Activated naive CD8-positive, alpha-beta T cell treated with anti-CD3 and anti-CD28 coated beads, Interleukin-2, amount 50 U/mL, for 16 hours (primary cell): Measurements from ENCODE around the gene OGFR.

ENCODE experiments used
- DNase-seq: peaks from one replicate; pipeline ENCODE4 v3.0.0-alpha.2; 2020; ENCODE audit warnings: low read depth, low spot score

Gene OGFR

DNA sequence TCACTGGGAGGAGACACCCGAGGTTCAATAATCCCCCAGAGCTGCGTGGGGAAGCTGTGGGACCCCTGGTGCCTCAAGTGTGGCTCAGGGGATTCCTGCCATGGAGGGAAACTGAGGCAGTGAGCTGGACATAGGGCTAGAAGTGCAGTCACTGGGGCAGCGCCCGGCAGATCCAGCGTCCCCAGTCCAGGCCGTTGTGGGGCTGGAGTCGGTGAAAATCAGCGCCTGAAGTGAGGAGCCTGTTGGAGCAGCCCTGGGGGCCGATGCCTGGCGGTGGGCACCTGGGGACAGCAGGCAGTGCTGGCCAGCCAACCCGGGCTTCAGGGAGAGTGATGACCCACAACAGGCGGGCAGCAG lies 10.1 kb downstream of the OGFR start:
- DNase-seq, result no peak

DNA sequence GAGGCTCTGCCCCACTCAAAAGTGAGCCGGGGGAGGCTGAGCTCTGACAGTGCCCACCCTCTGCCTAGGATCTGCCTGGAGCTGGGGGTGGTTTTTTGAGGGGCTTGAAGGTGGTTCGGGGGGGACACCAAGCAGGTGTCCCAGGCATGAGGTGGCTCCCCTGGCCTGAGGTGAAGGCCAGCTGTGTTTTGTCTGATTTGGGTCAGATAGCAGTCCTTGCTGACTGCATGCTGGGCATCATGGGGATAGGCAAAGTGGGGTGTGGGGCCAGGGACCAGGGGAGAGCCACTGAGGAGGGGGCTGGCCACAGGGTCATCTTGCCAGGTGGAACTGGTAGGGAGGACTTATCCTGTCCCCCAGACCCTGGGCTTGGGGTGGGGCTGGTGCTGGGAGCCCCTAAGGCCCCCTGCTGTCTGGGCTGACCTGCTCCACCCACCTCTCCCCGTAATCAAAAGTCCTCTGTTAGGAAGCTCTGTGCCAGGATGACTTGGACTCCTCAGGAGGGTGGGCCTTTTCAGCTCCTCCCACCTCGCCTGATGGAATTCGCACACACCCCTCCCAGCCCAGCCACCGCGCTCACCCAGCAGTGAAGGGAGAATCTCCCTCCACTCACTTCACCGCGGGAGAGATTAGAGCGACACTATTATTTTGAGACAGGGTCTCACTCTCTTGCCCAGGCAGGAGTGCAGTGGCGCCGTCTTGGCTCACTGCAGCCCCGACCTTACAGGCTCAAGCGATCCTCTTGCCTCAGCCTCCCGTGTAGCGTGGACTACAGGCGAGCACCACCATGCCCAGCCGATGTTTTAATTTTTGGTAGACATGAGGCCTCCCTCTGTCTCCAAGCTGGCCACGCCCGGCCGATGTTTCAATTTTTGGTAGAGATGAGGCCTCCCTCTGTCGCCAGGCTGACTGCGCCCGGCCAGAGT lies 10.7 kb downstream of the OGFR start:
- DNase-seq, result no peak

DNA sequence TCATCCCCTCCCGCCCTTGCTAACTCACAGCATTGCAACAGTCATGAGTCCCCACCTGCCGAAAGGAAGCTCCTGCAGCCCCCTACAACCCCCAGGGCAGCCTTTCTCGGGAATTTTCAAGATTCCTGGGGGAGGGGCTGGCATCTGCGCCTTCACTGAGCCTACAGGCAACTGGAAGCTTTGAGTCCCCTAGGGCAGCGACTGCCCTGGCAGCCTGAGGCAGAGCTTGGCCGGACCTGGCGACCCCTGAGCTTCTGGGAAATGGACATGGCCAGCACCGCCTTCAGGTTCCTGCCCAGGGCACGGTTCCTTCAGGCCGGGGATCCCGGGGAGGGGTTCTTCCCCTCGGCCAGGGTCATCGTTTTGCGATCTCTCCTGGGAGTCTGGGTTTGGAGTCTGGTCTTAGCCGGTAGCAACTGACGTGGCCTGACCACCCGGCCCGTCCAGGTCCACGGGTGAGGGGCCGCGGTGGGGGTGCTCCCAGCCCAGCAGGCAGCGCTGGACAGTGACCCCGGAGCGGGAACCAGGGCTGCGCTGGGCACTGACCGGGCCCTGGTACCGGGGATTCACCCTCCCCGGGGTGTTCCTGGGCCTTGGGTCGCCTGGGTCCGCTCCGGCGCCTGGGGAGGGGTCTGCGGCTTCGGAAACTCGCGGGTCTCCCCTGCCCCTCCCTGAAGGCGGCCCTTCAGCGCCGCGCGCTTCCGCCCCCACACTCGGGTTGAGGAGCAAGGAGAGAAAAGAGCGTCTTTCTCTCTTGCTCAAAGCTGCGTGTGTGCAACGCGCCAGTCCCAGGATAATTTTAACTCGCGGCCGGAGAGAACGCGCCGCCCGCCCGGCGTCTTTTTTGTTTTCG lies 11.6 kb downstream of the OGFR start:
- DNase-seq, result no peak

DNA sequence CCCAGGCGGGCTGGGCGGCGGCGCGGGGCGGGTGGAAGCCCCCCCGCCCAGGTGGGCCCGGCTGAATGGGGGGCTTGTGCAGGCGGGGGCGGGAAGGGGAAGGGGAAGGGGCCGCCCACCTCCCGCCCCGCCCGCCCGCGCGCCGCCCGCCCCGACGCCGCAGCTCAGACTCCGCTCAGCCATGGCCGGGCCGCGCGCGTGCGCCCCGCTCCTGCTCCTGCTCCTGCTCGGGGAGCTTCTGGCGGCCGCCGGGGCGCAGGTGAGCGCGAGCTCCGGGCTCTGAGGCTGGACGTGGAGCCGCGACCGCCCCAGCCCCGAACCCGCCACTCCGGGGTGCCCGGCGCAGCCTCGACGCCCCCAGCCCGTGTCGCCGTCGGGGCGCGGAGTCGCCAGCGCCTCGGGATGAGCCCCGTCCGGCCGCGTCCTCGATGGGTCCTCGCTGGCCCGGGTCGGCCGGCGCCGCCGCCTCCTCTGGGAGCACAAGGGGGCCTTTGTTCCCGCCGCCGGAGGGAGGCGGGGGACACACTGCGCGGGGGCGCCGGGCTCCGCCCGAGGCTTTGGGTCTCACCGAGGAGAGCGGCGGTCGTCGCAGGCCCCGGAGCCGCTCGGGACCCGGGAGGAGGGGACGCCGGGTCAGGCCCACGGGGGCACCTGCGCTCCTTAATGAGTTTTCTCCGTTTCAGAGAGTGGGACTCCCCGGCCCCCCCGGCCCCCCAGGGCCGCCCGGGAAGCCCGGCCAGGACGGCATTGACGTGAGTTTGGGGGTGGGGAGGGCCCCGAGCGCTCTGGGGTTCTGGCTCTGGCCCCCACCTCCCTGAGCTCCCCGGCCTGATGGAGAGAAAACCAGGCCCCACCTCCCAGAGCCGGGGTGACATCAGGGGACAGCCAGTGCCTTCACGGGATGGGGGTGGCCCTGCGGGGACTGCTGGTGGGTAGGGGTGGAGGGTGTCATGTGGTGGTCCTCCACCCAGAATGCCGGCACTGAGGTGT lies 12.5 kb downstream of the OGFR start, which contains the start of gene COL9A3:
Gene COL9A3 (plus strand): TSS at position 167 of the 990 bp plus-strand sequence. CDS start 15 bp downstream, at position 182.
- no peak for DNase-seq

DNA sequence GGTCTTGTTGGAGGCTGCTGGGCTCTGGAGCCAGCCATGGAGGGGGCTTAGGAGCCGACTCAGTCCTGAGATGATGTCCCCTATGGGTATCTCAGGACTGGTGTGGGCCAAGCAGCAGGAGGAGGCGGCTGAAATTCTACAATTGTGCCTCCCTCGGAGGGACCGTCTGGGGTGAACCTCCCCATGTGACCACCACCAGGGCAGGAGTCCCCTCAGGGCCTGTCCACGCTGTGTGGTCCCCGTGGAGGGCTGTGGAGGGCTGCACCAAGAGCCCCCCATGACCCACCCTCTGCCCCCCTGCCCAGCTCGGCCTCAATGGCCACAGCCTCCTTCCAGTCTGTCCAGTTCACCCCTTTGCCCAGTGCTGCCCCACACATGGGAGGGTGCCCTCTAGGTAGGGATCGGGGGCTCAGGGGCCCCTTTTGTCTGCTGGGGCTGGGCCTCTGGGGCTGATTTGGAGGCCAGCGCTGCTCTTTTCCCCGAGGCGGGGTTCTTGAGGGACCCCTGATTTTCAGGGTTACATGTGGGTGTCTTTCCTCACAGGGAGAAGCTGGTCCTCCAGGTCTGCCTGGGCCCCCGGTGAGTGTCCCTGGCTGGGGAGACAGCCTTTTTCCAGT lies 13.4 kb downstream of the OGFR start:
- DNase-seq, result no peak

DNA sequence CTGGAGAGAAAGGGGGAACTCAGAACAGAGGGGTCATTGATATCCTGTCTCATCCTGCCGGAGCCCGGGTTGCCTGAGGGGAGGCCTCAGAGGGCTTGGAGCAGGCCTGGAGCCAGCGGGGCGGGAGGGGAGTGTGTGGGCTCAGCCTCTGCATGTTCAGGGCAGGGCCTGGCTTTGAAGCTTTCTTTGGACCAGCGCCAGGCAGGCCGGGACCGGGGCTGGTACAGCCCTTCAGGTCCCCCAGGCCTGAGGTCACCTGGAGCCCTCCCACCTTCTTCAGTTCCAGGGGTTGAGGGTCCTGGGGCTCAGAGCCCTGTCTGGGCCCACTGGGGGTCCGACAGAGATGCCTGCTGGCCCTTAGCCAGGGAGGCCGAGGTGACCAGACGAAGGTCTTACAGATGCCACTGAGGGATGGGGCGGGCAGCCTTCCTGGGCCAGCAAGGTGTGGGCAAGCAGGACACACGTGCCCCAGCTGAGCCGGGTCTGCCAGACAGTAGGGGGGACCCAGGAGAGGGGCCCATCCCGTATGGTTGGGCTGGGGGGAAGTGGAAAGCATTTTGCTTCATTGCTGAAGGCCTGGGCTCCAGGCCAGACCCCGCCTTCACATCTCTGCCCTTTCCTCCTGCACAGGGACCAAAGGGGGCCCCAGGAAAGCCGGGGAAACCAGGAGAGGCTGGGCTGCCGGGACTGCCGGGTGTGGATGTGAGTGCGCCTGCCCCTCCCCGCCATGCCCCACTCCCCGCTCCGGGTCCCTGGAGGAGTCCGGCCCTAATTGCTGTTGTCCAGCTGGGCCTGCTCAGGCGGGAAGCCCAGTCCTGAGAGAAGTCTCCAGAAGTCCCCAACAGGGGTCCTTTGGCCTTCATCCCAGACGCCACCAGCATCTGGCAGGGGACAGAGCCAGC lies 14.2 kb downstream of the OGFR start:
- DNase-seq, result no peak

DNA sequence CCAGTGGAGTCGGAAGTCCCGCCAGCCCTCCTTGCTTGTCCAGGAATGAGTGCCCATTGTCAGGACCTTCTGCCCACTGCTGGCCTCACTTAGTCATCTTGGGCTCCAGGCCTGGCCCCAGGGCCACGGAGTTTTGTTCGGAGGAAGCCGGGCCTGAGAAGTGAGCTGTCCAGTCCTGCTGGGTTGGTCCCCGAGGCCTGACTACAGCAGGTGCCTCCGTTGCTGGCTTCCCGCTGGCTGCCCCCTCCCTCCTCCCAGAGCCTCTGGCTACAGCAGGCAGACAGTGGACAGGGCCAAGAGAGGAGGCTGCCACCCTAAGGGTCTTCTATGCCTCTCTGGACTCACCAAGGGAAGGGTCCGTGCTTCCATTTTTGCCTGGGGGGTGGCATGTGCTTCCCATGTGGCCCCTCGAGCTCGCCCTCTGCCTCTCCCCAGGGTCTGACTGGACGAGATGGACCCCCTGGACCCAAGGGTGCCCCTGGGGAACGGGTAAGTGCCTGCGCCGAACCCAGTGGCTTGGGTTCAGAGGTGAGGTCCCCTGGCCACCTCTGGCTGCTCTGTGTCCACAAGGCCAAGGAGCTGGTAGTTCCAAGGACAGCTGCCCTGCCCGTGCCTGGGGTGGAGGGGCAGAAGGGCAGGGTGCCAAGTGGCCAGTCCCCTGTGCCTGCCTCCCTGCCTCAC lies 15.0 kb downstream of the OGFR start:
- no peak for DNase-seq

DNA sequence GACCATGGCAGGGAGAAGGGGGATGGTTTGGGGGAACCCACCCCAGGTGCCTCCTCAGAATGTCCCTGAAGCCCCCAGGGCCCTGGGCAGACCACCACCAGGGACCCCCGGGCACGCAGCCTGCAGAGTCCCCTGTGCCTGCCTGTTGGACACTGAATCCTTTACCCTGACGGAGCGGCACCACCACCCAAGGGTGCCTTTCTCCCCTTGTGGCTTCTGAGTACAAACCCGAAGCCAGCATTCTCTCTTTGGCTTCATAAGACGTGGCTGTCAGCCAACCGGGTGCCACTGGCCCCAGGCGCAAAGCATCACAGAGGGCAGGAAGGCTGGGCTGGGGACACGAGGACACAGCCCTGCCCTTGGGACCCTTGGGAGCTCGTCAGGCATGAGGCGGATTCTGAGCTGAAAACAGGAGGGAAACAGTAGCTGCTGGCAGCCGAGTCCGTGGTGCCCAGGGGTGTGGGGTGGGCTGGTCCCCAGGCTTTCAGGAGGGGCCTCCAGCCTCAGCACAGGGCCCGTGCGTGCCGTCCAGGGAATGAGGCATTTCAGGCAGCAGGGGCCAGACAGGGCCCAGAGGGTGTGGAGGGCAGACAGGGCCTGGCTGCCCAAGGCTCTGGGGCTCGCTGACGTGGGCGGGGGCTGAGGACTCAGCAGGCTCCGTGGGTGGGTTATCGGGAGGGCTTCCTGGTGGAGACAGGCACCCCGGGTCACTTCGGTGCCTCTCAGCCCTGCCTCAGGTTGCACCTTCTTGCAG lies 15.8 kb downstream of the OGFR start:
- DNase-seq, result no peak

DNA sequence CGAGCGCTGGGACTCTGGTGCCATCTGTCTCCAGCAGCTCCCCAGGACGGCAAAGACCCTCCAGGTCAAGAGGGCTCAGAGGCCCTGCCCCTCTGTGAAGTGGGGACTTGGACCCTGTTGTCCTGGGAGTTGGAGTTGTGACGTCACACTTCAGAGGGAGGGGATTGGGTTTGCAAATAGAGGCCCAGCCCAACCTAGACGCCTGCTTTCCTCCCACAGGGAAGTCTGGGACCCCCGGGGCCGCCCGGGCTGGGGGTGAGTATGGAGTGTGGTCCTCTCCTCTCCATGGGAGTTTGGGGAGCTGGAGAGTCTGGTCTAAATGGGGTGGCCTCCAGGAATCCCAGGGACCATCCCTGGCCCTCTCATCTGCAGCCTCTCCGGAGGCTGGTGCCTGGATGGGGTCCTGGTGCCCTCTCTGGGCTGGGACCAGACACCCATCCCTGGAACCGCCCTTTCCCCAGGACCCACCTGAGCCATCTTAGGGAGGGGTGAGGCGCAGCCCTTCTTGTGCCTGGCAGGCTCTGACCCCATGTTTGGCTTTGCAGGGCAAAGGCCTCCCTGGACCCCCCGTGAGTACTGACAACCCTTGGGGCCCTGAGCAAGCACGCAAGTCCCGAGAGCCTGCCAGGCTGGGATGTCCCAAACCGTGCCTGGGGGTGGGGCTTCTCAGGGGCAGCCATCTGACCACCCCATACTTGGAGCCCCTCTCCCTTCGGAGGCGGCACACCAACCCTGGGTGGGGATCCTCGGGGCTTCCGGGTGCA lies 16.5 kb downstream of the OGFR start:
- DNase-seq, result no peak

DNA sequence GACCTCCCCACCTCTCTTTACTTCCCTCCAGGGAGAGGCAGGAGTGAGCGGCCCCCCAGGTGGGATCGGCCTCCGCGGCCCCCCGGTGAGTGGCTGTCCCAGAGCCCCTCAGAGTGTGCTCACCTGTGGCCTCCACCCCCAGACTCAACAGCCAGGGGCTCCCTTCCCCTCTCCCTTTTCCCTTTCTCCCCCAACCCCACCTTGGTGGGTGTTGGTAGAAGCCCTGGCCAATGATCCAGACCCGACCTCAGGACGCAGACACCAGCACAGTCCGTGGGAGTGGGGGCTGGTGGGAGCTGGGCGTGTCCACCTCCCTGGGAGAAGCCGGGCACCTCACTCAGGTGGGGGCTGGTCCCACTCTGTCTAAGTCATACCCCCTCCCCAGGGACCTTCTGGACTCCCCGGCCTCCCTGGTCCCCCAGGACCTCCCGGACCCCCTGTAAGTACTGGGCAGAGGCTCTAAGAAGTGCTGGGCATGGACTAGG lies 17.1 kb downstream of the OGFR start:
- no peak for DNase-seq

DNA sequence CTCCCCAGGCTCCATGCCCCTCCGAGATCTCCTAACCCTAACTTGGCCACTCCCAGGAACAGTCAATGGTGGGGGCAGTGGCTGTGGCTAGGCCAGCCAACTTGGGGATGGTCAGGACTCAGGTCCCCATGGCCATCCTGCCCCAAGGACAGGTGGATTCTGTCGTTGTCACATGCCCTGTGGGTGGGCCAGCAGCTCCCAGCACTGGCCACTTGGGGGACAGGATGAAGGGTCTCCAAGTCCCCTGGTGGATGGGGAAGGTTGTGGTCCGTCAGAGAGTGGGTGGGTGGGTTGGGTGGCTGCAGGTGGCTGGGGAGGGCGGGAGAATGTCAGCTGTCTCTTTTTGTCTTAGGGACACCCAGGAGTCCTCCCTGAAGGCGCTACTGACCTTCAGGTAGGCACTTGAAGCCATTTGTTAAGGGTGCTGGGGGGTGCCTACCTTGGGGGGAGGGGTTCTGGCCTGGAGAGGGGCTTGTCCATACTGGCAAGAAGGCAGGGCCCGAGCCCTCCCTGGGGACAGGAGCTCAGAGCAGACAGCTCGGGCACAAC lies 17.7 kb downstream of the OGFR start:
- DNase-seq, result no peak

DNA sequence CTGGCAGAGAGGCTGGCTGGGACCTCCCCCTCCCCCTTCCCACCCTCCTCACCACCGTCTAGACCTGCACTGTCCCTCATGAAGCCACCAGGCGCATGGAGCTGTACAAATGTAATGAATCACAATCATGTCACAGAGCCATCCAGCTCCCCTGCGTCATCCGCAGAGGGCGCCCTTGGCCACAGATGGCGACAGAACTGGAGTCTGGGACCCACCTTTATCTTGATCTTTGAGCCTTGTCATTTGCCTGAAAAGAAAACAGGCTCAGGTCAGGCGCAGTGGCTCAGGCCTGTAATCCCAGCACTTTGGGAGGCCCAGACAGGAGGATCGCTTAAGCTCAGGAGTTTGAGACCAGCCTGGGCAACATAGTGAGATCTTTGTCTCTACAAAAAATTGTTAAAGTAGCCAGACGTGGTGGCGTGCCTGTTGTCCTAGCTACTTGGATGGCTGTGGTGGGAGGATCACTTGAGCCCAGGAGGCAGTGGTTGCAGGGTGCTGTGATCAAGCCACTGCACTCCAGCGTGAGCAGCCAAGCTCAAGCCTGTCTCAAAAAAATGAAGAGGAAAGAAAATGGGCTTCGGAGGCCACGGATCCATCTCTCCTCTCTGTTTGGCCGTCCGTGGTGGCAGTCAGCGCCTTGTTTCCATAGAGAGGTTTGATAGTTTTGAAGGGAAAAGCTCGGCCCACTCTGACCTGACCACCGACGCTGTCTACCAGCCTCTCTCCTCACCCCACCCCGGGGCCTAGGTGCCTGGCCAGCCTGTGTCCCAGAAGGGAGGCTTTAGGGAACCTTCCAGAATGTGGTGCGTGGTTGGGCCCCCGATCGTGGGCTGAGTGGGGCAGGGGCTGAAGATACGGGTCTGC lies 18.4 kb downstream of the OGFR start:
- no peak for DNase-seq

DNA sequence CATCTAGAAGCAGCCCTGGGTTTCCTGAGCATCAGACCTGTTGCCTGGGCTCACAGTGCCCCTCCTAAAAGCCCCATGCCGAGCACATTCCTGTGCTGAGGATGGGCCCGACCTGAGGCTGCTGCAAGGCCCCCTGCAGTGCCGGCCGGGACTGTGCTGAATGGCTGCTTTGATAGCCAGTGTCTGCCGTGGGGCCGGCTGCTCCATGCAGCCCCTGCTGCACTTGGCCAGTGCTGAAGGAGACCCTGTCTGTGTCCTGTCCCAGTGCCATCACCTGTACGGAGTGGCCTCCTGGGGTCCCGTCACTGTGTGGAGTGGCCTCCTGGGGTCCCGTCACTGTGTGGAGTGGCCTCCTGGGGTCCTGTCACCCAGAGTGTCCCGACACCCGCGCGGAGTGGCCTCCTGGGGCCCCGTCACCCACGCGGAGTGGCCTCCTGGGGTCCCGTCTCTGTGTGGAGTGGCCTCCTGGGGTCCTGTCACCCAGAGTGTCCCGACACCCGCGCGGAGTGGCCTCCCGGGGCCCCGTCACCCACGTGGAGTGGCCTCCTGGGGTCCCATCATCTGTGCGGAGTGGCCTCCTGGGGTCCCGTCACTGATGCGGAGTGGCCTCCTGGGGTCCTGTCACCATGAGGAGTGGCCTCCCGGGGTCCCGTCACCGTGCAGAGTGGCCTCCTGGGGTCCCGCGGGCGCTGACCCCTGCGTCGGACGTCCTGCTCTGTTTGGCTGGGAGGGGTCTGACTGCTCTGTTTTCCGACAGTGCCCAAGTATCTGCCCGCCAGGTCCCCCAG lies 19.2 kb downstream of the OGFR start:
- no peak for DNase-seq

DNA sequence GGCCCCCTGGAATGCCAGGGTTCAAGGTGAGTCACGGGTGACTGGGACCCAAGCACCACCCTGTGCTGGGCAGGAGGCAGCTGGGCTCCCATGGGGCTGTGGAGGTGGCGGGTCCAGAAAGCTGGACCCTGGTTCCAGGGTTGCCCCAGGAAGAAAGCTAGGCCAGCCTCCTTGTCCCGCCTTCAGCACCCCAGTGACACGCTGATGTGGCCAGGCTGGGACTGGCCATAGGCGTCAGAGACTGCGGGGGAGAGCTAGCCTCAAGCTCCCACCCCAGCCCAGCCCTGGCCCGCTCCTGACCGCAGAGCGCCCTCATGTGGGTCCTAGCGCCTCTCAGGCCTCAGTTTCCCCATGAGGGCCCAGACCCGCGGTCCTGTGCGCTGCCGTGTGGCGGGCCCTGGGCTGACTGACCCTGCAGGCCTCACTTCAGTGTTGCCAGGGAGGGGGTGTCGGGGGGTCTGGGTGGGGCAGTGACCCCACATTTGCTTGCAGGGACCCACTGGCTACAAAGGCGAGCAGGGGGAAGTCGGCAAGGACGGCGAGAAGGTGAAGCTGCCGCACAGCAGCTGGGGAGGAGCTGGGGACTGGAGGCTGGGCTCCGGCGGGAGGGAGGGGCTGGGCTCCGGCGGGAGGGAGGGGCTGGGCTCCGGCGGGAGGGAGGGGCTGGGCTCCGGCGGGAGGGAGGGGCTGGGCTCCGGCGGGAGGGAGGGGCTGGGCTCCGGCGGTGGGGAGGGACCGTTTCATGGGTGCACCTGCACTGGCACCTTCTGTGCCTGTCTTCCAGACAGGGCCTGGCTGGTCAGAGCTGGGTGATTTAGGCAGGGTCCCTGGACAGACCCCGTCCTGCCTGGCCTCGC lies 20.1 kb downstream of the OGFR start:
- DNase-seq, result no peak
